ENCODE measurements around the gene ECHS1.

ECHS1 gene

GRCh38 chr10:133356549-133357284 is 16.4 kb downstream of the ECHS1 start:
- DNase-seq (ENCODE audit: low read depth, low spot score): no peak
- peak overlapping the region; percentile 64 for H3K4me3 ChIP-seq (ENCODE audit: low read depth, low read length)
- ChIA-PET POLR2A (interaction anchor here (0.6 kb wide), 1 partner anchor 17 kb away, joined by 3 read pairs; no protein-coding TSS in a partner anchor), CTCF (interaction anchor here (1.0 to 4.5 kb wide), 4 partner anchors 25 to 42 kb away, joined by 3 to 25 read pairs (median 4); no protein-coding TSS in a partner anchor)
- no peak for TF ChIP-seq CTCF (IDR thresholded peaks at IDR 0.05; ENCODE audit: insufficient read depth, low read length, missing control alignments)

- ChIA-PET CTCF (interaction anchor here (1.0 to 4.5 kb wide), 3 partner anchors 22 to 29 kb away, joined by 3 to 25 read pairs (median 3); partner anchors contain the start of gene PAOX), POLR2A (interaction anchor here (0.6 kb wide), 1 partner anchor 18 kb away, joined by 3 read pairs; no protein-coding TSS in a partner anchor)
- TF ChIP-seq CTCF (IDR thresholded peaks at IDR 0.05; ENCODE audit: insufficient read depth, low read length, missing control alignments): no peak
- DNase-seq (ENCODE audit: low read depth, low spot score): no peak
- no peak overlapping the region for H3K4me3 ChIP-seq (ENCODE audit: low read depth, low read length)
Observed at GRCh38 chr10:133355991-133356390, 17.2 kb downstream of the ECHS1 start.

DNA sequence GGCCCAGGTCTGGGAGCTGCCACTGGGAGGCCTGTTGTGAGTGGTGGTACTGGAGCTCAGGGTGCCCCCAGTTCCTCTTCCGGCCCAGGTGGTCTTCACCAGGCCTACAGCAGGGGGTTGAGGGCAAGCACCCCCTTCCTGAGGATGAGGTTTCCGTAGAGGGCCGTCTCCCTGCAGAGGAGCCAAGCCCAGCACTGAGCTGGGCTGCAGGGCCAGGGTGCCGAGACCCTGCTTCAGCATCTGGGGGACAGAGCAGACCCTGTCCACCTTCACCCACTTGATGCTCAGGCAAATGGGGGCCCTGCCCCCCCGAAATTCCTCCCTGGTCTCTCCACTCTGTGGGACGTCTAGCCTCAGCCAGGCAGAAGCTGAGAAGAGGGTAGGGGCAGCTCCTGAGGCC is 17.9 kb downstream of the ECHS1 start:
- TF ChIP-seq CTCF (IDR thresholded peaks at IDR 0.05; ENCODE audit: insufficient read depth, low read length, missing control alignments): no peak
- H3K4me3 ChIP-seq (ENCODE audit: low read depth, low read length): no peak overlapping the region
- CTCF ChIA-PET: interaction anchor here (1.2 to 4.5 kb wide), 2 partner anchors 23 to 26 kb away, joined by 3 to 25 read pairs; partner anchors contain the start of gene PAOX
- POLR2A ChIA-PET: no interaction called here
- DNase-seq (ENCODE audit: low read depth, low spot score): no peak

DNA sequence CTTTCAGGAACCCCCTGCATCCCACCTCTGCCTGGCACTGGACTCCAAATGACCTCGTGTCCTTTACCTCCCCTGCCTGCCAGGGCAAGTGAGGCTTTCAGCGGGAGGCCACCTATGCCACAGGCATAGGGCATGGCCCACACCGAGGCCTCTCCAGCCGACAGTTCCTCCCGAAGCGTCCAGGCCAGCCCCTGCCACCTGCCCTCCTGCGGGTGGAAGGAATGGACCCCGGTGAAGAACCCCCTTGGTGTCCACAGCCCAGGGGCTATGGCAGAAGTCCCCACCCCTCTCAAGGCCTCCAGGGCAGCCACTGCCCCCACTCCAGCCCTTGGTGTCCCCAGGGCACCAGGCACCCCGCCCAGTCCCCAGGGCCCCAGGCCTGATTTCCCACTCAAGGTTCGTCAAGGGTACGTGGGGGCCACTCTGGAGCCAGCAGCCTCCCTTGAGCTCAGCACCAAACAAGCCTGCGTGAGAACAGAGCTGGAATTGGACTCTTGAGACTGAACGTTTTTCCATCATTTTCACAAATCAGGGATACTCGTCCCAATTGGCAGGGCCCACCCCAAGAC is 18.4 kb downstream of the ECHS1 start:
- CTCF ChIA-PET: interaction anchor here (1.2 to 4.5 kb wide), 2 partner anchors 24 to 25 kb away, joined by 3 to 25 read pairs; partner anchors contain the start of gene PAOX

GRCh38 chr10:133353988-133354605 is 19.1 kb downstream of the ECHS1 start:
- DNase-seq (ENCODE audit: low read depth, low spot score): no peak
- CTCF ChIA-PET: interaction anchor here (1.9 to 4.5 kb wide), 2 partner anchors 24 to 25 kb away, joined by 11 to 25 read pairs; no protein-coding TSS in a partner anchor
- H3K4me3 ChIP-seq (ENCODE audit: low read depth, low read length): no peak overlapping the region
- TF ChIP-seq CTCF (IDR thresholded peaks at IDR 0.05; ENCODE audit: insufficient read depth, low read length, missing control alignments): no peak
- POLR2A ChIA-PET: no interaction called here

More for the DNA sequence above, 18.4 kb downstream of the ECHS1 start:
- POLR2A ChIA-PET: no interaction called here
- H3K4me3 ChIP-seq (ENCODE audit: low read depth, low read length): no peak overlapping the region
- DNase-seq (ENCODE audit: low read depth, low spot score): no peak
- TF ChIP-seq CTCF (IDR thresholded peaks at IDR 0.05; ENCODE audit: insufficient read depth, low read length, missing control alignments): no peak

Measured in AG04449 (cell line).